Measurements from ENCODE around the gene ORC3. TPM values are rescaled to one million over a fixed set of nuclear protein-coding genes. Genes with fewer than 3 reads are reported as not detected.
A peak's percentile ranks its signal among the peaks of the same experiment; 100 is the strongest.
"Not testable (repeated sequence)": the region's sequence is repeated elsewhere in the genome, so short reads cannot be mapped to it uniquely, and the experiment has no call there.

ORC3 gene
- total and polyA plus RNA-seq, 7 donors, result 10.2 to 27.6 (median 17.5) TPM

DNA sequence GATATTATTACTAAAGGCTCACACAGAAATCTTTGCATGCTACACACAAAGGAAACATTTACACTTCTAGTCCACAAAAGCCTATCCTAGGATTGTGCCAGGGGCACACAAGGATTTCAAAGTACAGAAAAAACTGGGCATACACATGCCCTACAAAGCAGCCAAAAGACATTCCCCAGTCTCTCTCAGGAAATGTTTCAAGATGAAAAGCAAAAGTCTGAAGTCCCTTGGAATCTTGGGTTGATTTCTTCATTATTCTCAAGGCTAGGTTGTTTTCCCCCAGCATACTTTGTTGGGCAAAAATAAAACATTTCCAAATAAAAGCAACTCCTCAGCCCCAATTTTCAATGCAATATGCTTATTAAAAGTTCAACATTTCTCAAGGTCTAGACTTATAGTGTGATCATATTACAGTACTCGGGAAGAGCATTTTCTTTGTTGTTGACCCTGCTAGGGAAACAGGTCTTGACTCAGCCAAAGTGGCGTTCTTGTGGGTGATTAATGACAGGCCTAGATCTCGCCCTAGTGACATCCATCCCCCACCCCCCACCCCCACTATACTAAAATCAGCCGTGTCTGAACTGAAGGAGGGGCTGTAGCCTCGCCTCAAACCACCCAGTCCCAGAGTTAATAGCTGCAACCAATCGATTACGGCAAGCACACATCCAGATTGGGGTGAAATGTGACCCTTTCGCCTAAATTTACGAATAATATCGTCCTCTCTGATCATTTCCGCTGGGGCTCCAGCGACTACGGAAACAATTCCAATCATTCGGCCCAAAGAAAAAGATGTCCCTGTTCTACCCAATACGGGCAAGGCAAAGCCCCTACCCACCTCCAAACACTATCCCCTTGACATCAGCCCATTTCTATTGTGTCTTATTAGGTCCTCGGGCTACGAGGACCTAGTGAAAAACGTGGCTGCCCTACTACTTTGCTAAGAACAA, 110.7 kb downstream of the ORC3 start:
- 0% methylated on average over 18 of the region's 18 CpGs for WGBS, 2 donors
- H3K36me3 ChIP-seq, result no peaks in the 10 kb centered on the region
- intact Hi-C loops (cut with DNase I), result loop anchor here (5.0 kb wide), 3 partner anchors 38 to 1937 kb away; partner anchors contain the start of genes LYRM2 and SLC35A1
- no peaks in the 10 kb centered on the region for H3K9me3 ChIP-seq
- no peaks in the 10 kb centered on the region for H3K27me3 ChIP-seq
- H3K27ac ChIP-seq, result peak overlapping the region; percentile 96 to 98 (median 96)
- peak overlapping the region; percentile 82 to 88 (median 84) for H3K4me3 ChIP-seq
- H3K4me1 ChIP-seq, result peaks cover 0 to 40% (median 31%) of the 10 kb centered on the region in 4 donors
- TF ChIP-seq, protein P1, sequence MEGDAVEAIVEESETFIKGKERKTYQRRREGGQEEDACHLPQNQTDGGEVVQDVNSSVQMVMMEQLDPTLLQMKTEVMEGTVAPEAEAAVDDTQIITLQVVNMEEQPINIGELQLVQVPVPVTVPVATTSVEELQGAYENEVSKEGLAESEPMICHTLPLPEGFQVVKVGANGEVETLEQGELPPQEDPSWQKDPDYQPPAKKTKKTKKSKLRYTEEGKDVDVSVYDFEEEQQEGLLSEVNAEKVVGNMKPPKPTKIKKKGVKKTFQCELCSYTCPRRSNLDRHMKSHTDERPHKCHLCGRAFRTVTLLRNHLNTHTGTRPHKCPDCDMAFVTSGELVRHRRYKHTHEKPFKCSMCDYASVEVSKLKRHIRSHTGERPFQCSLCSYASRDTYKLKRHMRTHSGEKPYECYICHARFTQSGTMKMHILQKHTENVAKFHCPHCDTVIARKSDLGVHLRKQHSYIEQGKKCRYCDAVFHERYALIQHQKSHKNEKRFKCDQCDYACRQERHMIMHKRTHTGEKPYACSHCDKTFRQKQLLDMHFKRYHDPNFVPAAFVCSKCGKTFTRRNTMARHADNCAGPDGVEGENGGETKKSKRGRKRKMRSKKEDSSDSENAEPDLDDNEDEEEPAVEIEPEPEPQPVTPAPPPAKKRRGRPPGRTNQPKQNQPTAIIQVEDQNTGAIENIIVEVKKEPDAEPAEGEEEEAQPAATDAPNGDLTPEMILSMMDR (IDR thresholded peaks at IDR 0.05), result no peak
- TF ChIP-seq POLR2AphosphoS5 (IDR thresholded peaks at IDR 0.05), result peak in 2 of 4 donors; percentile 12 to 13
- no peak for DNase-seq

DNA sequence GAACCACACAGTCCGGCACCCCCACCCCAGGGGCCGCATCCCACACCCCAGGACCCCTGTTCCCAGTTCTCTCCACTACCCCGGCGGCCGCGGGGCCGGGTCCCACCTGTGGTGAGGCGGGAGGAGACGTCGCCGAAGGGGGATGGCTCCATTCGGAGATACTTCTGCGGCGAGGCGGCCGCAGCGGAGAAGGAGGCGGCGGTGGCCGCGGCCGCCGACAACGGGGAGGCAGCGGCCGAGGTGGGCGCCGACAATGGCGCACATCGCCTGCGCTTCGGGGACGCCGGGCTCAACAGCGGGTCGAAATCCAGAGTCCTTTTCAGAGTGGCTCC, 111.4 kb downstream of the ORC3 start:
- WGBS, 2 donors, result 0% methylated on average over 36 of the region's 36 CpGs
- DNase-seq, result no peak

DNA sequence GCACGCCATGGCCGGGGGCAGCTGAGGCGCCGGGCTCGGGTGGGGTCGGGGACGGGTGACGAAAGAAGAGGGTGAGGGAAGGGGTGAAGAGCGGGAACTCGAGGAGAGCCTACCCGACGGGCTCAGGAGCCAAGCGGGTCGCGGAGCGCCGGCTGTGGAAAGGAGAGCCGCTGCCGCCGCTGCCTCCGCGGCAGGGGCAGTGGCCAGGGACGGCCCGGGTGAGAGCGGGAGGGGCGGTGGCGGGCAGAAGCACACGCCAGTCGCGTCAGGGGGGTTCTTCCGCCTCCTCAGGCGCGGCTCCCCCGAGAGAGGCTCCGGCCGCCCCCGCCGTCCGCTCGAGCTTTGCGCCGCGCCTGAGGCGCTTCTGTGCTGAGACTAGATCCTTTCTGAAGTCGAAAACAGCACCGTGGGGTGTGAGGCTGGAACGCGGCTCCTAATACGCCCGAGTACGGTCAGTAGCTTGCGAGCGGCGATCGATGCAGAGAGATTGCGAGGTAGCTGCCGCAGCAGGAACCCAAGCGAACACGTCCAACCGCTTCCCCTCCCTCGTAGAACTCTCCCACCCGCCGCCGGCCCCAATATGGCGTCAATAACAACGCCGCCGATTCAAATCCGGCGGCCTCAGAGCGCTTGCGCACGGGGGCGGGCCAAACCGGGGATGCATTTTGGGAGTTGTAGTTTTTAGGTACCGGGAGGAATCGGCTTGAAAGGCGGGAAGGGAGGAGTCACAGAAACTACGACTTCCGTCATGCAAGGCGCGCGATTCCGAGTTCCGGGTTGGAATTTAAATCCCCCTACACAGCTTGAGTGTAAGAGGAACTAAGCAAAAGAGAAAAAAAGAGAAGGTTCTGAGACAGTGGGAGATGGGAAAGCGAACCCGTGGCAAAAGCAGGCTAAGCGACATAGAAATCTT, 112.0 kb downstream of the ORC3 start, which contains the start of gene AKIRIN2:
TSS of gene AKIRIN2 (minus strand) at position 558 of the 913 bp plus-strand sequence. CDS start at position 9, 549 bp downstream.
- DNase-seq, result peak; percentile 99
- intact Hi-C loops (cut with DNase I), result loop anchor here (1.0 to 5.0 kb wide), 5 partner anchors 30 to 1935 kb away; partner anchors contain the start of genes LYRM2, ORC3 and SLC35A1
- peak within 1 kb of the TSS; percentile 82 to 88 (median 84) for H3K4me3 ChIP-seq
- H3K36me3 ChIP-seq, result no peaks in the 10 kb centered on the region
- peaks cover 0 to 30% (median 22%) of the 10 kb centered on the region in 4 donors for H3K4me1 ChIP-seq
- 0 to 1% methylated on average over 88 of the region's 88 CpGs for WGBS, 2 donors
- H3K9me3 ChIP-seq, result no peaks in the 10 kb centered on the region
- H3K27ac ChIP-seq, result peak within 1 kb of the TSS; percentile 96 to 98 (median 96)
- no peaks in the 10 kb centered on the region for H3K27me3 ChIP-seq
- peak; percentile 94 to 95 for TF ChIP-seq POLR2A (IDR thresholded peaks at IDR 0.05)
- TF ChIP-seq, protein P1 (IDR thresholded peaks at IDR 0.05), result no peak
- TF ChIP-seq EP300 (IDR thresholded peaks at IDR 0.05), result no peak
- peak; percentile 95 to 100 (median 98) for TF ChIP-seq POLR2AphosphoS5 (IDR thresholded peaks at IDR 0.05)

More for the DNA sequence above, 111.4 kb downstream of the ORC3 start:
- intact Hi-C loops (cut with DNase I), result loop anchor here (5.0 kb wide), 3 partner anchors 39 to 1936 kb away; partner anchors contain the start of genes LYRM2 and SLC35A1
- H3K4me3 ChIP-seq, result peak overlapping the region; percentile 82 to 88 (median 84)
- TF ChIP-seq POLR2A (IDR thresholded peaks at IDR 0.05) (no peak), POLR2AphosphoS5 (IDR thresholded peaks at IDR 0.05) (no peak), EP300 (IDR thresholded peaks at IDR 0.05) (no peak)
- TF ChIP-seq, protein P1 (IDR thresholded peaks at IDR 0.05), result no peak
- H3K27ac ChIP-seq, result peak overlapping the region; percentile 96 to 98 (median 96)
- no peaks in the 10 kb centered on the region for H3K9me3 ChIP-seq
- no peaks in the 10 kb centered on the region for H3K27me3 ChIP-seq
- no peaks in the 10 kb centered on the region for H3K36me3 ChIP-seq
- peaks cover 0 to 33% (median 25%) of the 10 kb centered on the region in 4 donors for H3K4me1 ChIP-seq

DNA sequence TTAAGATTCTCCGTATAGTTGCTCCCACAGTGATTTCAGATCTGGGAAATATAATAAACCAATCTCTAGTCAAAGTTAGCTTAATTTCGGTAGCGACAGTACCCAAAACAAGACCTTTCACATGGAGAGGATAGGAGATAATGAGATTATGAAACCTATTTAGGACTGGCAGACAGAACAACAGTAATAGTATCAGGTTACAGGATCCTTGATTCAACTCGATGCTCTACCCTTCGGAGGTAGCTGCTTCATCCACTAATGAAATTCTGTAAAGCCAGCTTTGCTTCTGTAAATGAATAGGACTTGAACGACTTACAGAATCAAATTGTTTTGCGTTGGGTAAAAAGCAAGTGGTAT, 112.6 kb downstream of the ORC3 start:
- Histone ChIP-seq H3K27ac (peak overlapping the region; percentile 96 to 98 (median 96)), H3K4me3 (peak overlapping the region; percentile 82 to 88 (median 84)), H3K27me3 (no peaks in the 10 kb centered on the region), H3K36me3 (no peaks in the 10 kb centered on the region), H3K9me3 (no peaks in the 10 kb centered on the region), H3K4me1 (peaks cover 0 to 24% (median 17%) of the 10 kb centered on the region in 4 donors)
- no peak for DNase-seq
- TF ChIP-seq EP300 (IDR thresholded peaks at IDR 0.05), result no peak
- no peak for TF ChIP-seq POLR2A (IDR thresholded peaks at IDR 0.05)
- TF ChIP-seq, protein P1 (IDR thresholded peaks at IDR 0.05), result no peak
- TF ChIP-seq POLR2AphosphoS5 (IDR thresholded peaks at IDR 0.05), result no peak
- WGBS, 2 donors, result 3% methylated on average over 7 of the region's 7 CpGs
- intact Hi-C loops (cut with DNase I), result loop anchor here (1.0 to 5.0 kb wide), 5 partner anchors 30 to 1935 kb away; partner anchors contain the start of genes LYRM2, ORC3 and SLC35A1

DNA sequence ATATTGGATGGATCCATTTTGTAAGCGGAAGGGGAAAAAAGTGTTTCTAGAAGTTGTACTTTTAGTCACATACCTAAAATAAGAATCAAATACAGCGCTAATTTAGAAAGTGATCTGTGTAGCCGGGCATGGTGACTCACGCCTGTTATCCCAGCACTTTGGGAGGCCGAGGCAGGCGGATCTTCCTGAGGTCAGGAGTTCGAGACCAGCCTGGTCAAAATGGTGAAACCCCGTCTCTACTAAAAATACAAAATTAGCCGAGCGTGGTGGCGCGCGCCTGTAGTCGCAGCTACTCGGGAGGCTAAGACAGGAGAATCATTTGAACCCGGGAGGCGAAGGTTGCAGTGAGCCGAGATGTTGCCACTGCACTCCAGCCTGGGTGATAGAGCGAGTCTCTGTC, 113.1 kb downstream of the ORC3 start:
- not testable (repeated sequence) for H3K36me3 ChIP-seq, H3K27me3 ChIP-seq, H3K9me3 ChIP-seq, DNase-seq
- H3K27ac ChIP-seq, result peak overlapping the region; percentile 96 to 98 (median 96)
- WGBS, 2 donors, result 86 to 87% methylated on average over 19 of the region's 19 CpGs
- H3K4me1 ChIP-seq, result peaks cover 0 to 19% (median 12%) of the 10 kb centered on the region in 4 donors
- peak overlapping the region; percentile 82 to 88 (median 84) for H3K4me3 ChIP-seq
- intact Hi-C loops (cut with DNase I), result loop anchor here (5.0 kb wide), 3 partner anchors 41 to 1934 kb away; partner anchors contain the start of genes LYRM2 and SLC35A1

Data from sigmoid colon (tissue), 7 donors.